ENCODE measurements around the gene CXCL8.
A peak's percentile ranks its signal among the peaks of the same experiment; 100 is the strongest.
"Not testable (repeated sequence)": the region's sequence is repeated elsewhere in the genome, so short reads cannot be mapped to it uniquely, and the experiment has no call there.

CXCL8 gene

DNA sequence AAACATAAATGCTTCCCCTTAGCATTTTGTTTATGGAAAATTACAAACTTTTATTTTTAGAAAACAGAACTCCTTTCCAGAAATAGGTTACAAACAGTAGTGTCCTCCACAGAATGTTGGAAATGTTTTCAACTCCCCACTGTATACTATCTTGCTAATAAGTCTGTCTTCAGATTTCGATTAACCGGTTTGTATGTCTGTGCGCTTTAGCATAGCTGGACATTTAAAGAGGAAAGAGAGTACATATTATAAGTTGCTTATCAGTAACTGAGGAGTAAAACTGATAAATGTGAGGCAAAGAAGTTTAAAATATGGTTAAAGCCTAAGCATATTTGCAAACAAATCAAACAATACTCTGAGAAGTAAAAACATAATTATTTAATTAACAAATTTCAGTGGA is 3.4 kb downstream of the CXCL8 start:
- DNase-seq (ENCODE audit: low spot score), result no peak

- DNase-seq (ENCODE audit: low spot score), result no peak
Observed at GRCh38 chr4:73744203-73744602, 3.8 kb downstream of the CXCL8 start.

- DNase-seq (ENCODE audit: low spot score), result no peak
Observed at GRCh38 chr4:73750730-73751129, 10.4 kb downstream of the CXCL8 start.

DNA sequence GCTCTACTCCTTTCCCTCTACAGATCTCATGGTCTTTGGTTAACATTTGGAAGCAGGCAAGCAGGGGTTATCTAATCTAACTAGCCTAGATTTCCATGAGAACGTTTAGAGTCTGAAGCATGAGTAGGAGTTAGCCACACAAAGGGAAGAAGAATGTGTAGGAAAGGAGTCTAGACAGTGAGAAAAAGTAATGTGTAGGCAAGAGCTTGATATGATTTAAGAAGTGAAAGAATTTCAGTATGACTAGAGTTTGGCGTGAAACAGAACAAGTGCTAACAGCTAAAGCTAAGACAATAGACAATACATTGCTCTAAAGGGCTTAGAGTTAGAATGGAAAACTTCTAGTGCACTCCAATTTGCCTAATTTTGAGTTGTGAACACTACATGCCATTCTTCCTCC is 10.8 kb downstream of the CXCL8 start:
- DNase-seq (ENCODE audit: low spot score), result no peak

DNA sequence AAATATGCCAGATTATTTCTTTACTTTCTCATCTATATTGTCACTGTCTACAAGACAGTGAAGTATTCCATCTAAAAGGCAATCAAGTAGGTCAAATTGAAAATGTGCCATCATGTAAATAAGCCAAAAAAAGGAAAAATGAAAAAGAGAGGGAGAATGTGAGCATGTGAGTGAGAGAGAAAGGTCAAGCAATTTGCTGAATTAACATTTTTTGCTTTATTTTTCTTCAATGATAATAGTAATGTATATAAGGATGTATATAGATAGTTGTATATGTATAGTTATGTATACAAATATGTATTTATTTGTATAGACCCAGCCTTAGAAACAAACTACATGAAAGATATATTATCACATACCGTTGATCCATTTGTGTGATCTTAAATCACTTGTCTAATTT is 11.5 kb downstream of the CXCL8 start:
- no peak for DNase-seq (ENCODE audit: low spot score)

DNA sequence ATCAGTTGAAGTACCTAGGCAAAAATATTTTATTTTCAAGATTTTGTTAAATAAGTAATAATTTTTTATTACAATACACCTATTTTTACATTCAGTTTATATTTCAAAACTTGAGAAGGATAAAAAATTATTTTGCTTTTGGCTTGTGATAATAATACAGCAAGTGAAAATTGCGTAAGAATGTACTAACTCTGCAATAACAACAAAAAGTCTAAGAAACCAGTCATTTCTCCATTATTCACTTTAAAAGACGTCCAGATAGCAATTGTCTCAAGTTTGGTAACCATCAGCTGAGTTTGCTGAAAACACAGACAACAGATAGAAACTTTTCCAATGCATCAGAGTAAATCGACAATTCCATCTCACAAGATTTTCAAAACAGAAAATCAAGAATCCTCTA is 12.1 kb downstream of the CXCL8 start:
- DNase-seq (ENCODE audit: low spot score), result no peak

DNA sequence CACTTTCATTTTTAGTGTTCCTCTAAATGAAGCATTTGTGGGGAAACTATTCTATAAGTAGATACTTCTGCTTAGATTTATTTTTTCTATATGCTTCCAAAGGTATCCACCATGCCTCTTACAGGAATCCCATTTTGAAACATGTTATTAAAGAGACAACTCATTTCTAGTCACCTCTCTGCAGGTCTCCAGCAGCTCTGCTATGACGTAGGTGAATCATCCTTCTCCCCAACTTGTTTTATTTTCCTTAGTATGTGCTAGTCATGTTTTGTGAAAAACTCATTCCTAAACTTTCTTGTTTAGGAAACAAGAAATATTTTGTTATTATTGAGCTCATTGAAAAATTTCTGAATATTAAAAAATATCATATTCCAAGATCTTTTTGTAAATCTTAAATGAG is 12.8 kb downstream of the CXCL8 start:
- DNase-seq (ENCODE audit: low spot score), result no peak

- no peak for DNase-seq (ENCODE audit: low spot score)
Observed at GRCh38 chr4:73754934-73755333, 14.6 kb downstream of the CXCL8 start.

GRCh38 chr4:73759357-73759756 is 19.0 kb downstream of the CXCL8 start:
- DNase-seq (ENCODE audit: low spot score), result no peak

GRCh38 chr4:73761856-73762255 is 21.5 kb downstream of the CXCL8 start:
- DNase-seq (ENCODE audit: low spot score), result no peak

- no peak for DNase-seq (ENCODE audit: low spot score)
Observed at GRCh38 chr4:73762409-73762808, 22.0 kb downstream of the CXCL8 start.

- no peak for DNase-seq (ENCODE audit: low spot score)
Observed at GRCh38 chr4:73763877-73764276, 23.5 kb downstream of the CXCL8 start.

- no peak for DNase-seq (ENCODE audit: low spot score)
Observed at GRCh38 chr4:73764513-73764912, 24.1 kb downstream of the CXCL8 start.

DNA sequence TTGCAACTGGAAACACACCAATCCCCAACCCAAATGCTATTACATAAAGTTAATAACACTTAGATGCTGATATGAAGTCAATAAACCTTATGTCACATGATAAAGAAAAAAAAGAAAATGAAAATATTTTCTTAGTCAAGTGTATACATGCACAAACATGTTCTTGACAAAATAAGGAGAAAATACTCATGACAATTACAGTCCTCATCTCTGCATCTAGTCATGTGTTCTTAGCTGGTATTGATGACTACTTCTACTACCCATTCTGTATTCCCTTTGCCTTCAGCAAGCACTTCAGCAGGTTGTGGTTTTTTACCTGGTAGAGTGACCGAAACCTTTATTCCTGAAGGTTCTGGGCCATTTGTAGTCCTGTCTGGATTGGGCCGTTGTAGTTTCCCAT is 24.9 kb downstream of the CXCL8 start:
- DNase-seq (ENCODE audit: low spot score), result no peak

- DNase-seq (ENCODE audit: low spot score), result no peak
Observed at GRCh38 chr4:73770917-73771316, 30.5 kb downstream of the CXCL8 start.

GRCh38 chr4:73772363-73772762 is 32.0 kb downstream of the CXCL8 start:
- DNase-seq (ENCODE audit: low spot score), result no peak

GRCh38 chr4:73774406-73774805 is 34.0 kb downstream of the CXCL8 start:
- not testable (repeated sequence) for DNase-seq (ENCODE audit: low spot score)

GRCh38 chr4:73776321-73776729 is 36.0 kb downstream of the CXCL8 start:
- DNase-seq (ENCODE audit: low spot score), result peak; percentile 6

GRCh38 chr4:73777612-73778011 is 37.2 kb downstream of the CXCL8 start:
- DNase-seq (ENCODE audit: low spot score), result peak; percentile 3

- DNase-seq (ENCODE audit: low spot score), result no peak
Observed at GRCh38 chr4:73780243-73780642, 39.9 kb downstream of the CXCL8 start.

DNA sequence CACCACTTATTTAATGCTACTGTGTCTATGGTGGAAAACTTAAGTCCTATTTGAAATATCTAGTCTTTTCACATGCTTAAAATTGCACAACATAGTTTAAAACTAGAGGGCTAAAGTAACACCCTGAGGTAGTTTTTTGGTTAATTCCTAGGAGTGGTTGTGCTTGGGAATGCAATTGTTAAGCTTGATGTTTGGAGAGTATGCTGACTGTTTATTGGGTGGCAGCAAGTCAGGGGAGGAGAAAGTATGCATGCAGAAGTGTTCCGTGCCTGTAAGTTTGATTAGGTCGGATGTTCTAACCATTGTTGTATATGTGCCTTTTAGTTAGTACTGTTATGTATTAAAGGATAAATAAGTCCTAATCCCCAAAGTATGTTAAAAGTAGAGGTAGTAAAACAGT is 40.5 kb downstream of the CXCL8 start:
- no peak for DNase-seq (ENCODE audit: low spot score)

DNA sequence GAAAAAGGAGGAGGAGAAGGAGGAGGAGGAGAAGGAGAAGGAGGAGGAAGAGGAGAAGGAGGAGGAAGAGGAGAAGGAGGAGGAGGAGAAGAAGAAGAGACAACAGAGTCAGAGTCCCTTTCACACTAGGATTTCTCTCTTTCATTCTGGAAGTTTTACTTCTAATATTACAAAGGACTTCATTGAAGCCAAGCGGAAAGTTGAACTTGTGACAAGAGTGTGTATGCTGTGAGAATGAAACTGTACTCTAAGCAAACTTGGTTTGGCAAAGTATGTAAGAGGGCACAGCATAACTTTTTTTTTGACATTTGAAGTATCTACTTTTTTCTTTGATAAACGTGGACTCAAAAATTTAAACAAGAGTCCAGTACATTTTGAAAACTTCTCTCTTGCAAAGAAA is 48.0 kb downstream of the CXCL8 start:
- DNase-seq (ENCODE audit: low spot score), result no peak

Measured in cerebellar cortex (tissue), 1 donor.